Measurements from ENCODE around the gene SYCP2L. TPM values are rescaled to one million over a fixed set of nuclear protein-coding genes. Genes with fewer than 3 reads are reported as not detected.

The SYCP2L gene
- total RNA-seq, 2 experiments from 2014 or later: 0.13 TPM; not detected in 1

DNA sequence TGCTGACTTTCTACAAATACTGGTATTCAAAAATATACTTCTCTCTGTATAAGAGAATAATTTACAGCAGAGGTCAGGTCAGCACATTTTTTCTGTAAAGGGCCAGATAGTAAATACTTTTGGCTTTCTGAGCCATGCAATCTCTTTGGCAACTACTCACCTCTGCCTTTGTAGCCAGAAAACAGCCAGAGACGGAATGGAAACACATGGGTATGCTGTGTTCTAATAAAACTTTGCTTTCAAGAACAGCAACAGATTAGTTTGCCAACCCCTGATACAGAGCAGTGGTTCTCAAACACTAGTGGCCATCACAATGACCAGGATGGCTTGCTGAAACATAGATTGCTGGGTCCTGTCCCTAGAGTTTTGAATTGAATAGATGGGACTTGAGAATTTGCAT lies 46.3 kb downstream of the SYCP2L start:
- CTCF ChIA-PET: no interaction called here
- DNase-seq: no peak
- H3K4me1 Mint-ChIP-seq (ENCODE audit: low read depth): no peaks in the 10 kb centered on the region
- no peak overlapping the region for H3K27ac Mint-ChIP-seq
- H3K27me3 Mint-ChIP-seq (ENCODE audit: low read depth): peaks cover 8% of the 10 kb centered on the region
- ATAC-seq: no peak
- POLR2A ChIA-PET: no interaction called here
- H3K36me3 Mint-ChIP-seq (ENCODE audit: low read depth): no peaks in the 10 kb centered on the region
- no peak overlapping the region for H3K4me3 Mint-ChIP-seq
- peaks cover 3% of the 10 kb centered on the region for H3K9me3 Mint-ChIP-seq (ENCODE audit: insufficient read depth)

DNA sequence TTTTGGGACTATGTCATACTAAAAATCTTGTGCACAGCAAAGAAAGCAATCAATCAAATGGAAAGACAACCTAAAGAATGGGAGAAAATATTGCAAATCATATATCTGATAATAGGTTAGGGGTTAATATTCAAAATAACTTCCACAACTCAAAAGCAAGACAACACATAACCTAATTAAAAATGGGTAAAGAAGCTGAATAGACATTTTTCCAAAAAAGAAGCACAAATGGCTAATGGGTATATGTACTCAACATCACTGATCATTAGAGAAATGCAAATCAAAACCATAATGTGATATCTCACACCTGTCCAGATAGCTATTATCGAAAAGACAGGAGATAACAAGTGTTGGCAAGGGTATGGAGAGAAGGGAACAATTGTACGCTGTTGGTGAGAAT lies 53.0 kb downstream of the SYCP2L start:
- Mint-ChIP-seq H3K27ac (no peak overlapping the region), H3K4me1 (ENCODE audit: low read depth) (no peaks in the 10 kb centered on the region), H3K36me3 (ENCODE audit: low read depth) (no peaks in the 10 kb centered on the region), H3K9me3 (ENCODE audit: insufficient read depth) (no peaks in the 10 kb centered on the region), H3K27me3 (ENCODE audit: low read depth) (peaks cover 13% of the 10 kb centered on the region), H3K4me3 (no peak overlapping the region)
- DNase-seq: no peak
- POLR2A ChIA-PET: no interaction called here
- CTCF ChIA-PET: no interaction called here
- ATAC-seq: no peak

- no peaks in the 10 kb centered on the region for H3K4me1 Mint-ChIP-seq (ENCODE audit: low read depth)
- no peaks in the 10 kb centered on the region for H3K9me3 Mint-ChIP-seq (ENCODE audit: insufficient read depth)
- no peak overlapping the region for H3K4me3 Mint-ChIP-seq
- CTCF ChIA-PET: interaction anchor here (1.5 kb wide), 1 partner anchor 123 kb away, joined by 4 read pairs; no protein-coding TSS in a partner anchor
- ATAC-seq: no peak
- DNase-seq: no peak
- no peak overlapping the region for H3K27ac Mint-ChIP-seq
- H3K36me3 Mint-ChIP-seq (ENCODE audit: low read depth): no peaks in the 10 kb centered on the region
- POLR2A ChIA-PET: no interaction called here
- peaks cover 14% of the 10 kb centered on the region for H3K27me3 Mint-ChIP-seq (ENCODE audit: low read depth)
Measured at GRCh38 chr6:10945845-10946244, 59.0 kb downstream of the SYCP2L start.

GRCh38 chr6:10947966-10948365 lies 61.1 kb downstream of the SYCP2L start:
- H3K36me3 Mint-ChIP-seq (ENCODE audit: low read depth): no peaks in the 10 kb centered on the region
- ChIA-PET CTCF (no interaction called here), POLR2A (no interaction called here)
- H3K9me3 Mint-ChIP-seq (ENCODE audit: insufficient read depth): no peaks in the 10 kb centered on the region
- ATAC-seq (no peak), DNase-seq (no peak)
- H3K27ac Mint-ChIP-seq: no peak overlapping the region
- no peaks in the 10 kb centered on the region for H3K4me1 Mint-ChIP-seq (ENCODE audit: low read depth)
- H3K27me3 Mint-ChIP-seq (ENCODE audit: low read depth): peaks cover 14% of the 10 kb centered on the region
- no peak overlapping the region for H3K4me3 Mint-ChIP-seq

- ChIA-PET POLR2A (no interaction called here), CTCF (no interaction called here)
- H3K27me3 Mint-ChIP-seq (ENCODE audit: low read depth): peaks cover 15% of the 10 kb centered on the region
- ATAC-seq: no peak
- H3K4me3 Mint-ChIP-seq: no peak overlapping the region
- no peaks in the 10 kb centered on the region for H3K36me3 Mint-ChIP-seq (ENCODE audit: low read depth)
- no peaks in the 10 kb centered on the region for H3K9me3 Mint-ChIP-seq (ENCODE audit: insufficient read depth)
- H3K4me1 Mint-ChIP-seq (ENCODE audit: low read depth): no peaks in the 10 kb centered on the region
- no peak overlapping the region for H3K27ac Mint-ChIP-seq
- no peak for DNase-seq
Measured at GRCh38 chr6:10949579-10950490, 63.0 kb downstream of the SYCP2L start.

GRCh38 chr6:10951675-10952282 lies 64.9 kb downstream of the SYCP2L start:
- peaks cover 11% of the 10 kb centered on the region for H3K27me3 Mint-ChIP-seq (ENCODE audit: low read depth)
- no peak overlapping the region for H3K27ac Mint-ChIP-seq
- DNase-seq: no peak
- no peak for ATAC-seq
- POLR2A ChIA-PET: no interaction called here
- H3K36me3 Mint-ChIP-seq (ENCODE audit: low read depth): no peaks in the 10 kb centered on the region
- CTCF ChIA-PET: interaction anchor here (0.8 to 1.8 kb wide), 6 partner anchors 73 to 624 kb away, joined by 3 to 10 read pairs (median 4); no protein-coding TSS in a partner anchor
- no peak overlapping the region for H3K4me3 Mint-ChIP-seq
- H3K9me3 Mint-ChIP-seq (ENCODE audit: insufficient read depth): no peaks in the 10 kb centered on the region
- H3K4me1 Mint-ChIP-seq (ENCODE audit: low read depth): no peaks in the 10 kb centered on the region

- CTCF ChIA-PET: interaction anchor here (0.7 to 2.7 kb wide), 27 partner anchors 8 to 621 kb away, joined by 3 to 28 read pairs (median 4); partner anchors contain the start of gene SMIM13
- H3K27ac Mint-ChIP-seq: no peak overlapping the region
- no peaks in the 10 kb centered on the region for H3K4me1 Mint-ChIP-seq (ENCODE audit: low read depth)
- H3K27me3 Mint-ChIP-seq (ENCODE audit: low read depth): peaks cover 7% of the 10 kb centered on the region
- DNase-seq (peak; percentile 80), ATAC-seq (peak; percentile 86)
- POLR2A ChIA-PET: interaction anchor here (0.7 kb wide), 1 partner anchor 182 kb away, joined by 3 read pairs; no protein-coding TSS in a partner anchor
- no peak overlapping the region for H3K4me3 Mint-ChIP-seq
- H3K36me3 Mint-ChIP-seq (ENCODE audit: low read depth): no peaks in the 10 kb centered on the region
- H3K9me3 Mint-ChIP-seq (ENCODE audit: insufficient read depth): no peaks in the 10 kb centered on the region
Measured at GRCh38 chr6:10954590-10955010, 67.7 kb downstream of the SYCP2L start.

DNA sequence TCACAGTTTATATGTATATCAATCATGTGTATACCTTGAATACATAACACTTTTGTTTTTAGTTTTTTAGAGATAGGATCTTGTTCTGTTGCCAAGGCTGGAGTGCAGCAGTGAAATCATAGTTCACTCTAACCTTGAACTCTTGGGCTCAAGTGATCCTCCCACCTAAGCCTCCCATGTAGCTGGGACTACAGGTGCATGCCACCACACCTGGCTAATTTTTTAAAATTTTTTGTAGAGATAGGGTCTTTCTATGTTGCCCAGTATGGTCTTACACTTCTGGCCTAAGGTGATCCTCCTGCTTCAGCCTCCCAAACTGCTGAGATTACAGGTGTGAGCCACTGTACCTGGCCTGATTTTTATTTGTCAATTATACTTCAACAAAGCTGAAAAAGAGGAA lies 69.9 kb downstream of the SYCP2L start:
- CTCF ChIA-PET: no interaction called here
- Mint-ChIP-seq H3K27ac (no peak overlapping the region), H3K36me3 (ENCODE audit: low read depth) (no peaks in the 10 kb centered on the region), H3K4me3 (no peak overlapping the region), H3K4me1 (ENCODE audit: low read depth) (no peaks in the 10 kb centered on the region), H3K9me3 (ENCODE audit: insufficient read depth) (no peaks in the 10 kb centered on the region), H3K27me3 (ENCODE audit: low read depth) (peaks cover 12% of the 10 kb centered on the region)
- ATAC-seq (no peak), DNase-seq (no peak)
- POLR2A ChIA-PET: no interaction called here

GRCh38 chr6:10957414-10957886 lies 70.6 kb downstream of the SYCP2L start:
- CTCF ChIA-PET: no interaction called here
- ATAC-seq (no peak), DNase-seq (no peak)
- Mint-ChIP-seq H3K9me3 (ENCODE audit: insufficient read depth) (no peaks in the 10 kb centered on the region), H3K27me3 (ENCODE audit: low read depth) (peaks cover 14% of the 10 kb centered on the region), H3K27ac (no peak overlapping the region), H3K4me3 (no peak overlapping the region), H3K4me1 (ENCODE audit: low read depth) (no peaks in the 10 kb centered on the region), H3K36me3 (ENCODE audit: low read depth) (no peaks in the 10 kb centered on the region)
- POLR2A ChIA-PET: no interaction called here

DNA sequence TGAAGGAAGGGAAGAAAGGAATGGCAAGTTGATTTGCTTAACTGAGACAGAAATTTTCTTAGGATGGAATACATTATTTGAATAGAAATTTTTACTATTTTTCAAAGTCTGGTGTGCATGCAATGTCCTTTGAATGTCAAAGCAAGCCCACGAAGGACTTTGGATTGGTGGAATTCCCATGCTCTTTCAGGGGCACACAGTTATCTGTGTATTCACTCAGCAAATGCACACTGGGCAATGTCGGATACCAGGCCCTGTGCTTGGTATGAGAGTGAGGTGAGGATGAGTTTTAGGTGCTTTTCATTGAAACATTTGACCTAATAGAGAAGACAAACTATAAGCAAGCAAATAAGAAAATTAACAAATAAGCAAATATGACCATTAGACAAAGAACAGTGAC lies 73.3 kb downstream of the SYCP2L start:
- no peaks in the 10 kb centered on the region for H3K36me3 Mint-ChIP-seq (ENCODE audit: low read depth)
- ChIA-PET POLR2A (no interaction called here), CTCF (no interaction called here)
- DNase-seq (no peak), ATAC-seq (no peak)
- no peaks in the 10 kb centered on the region for H3K9me3 Mint-ChIP-seq (ENCODE audit: insufficient read depth)
- H3K27ac Mint-ChIP-seq: no peak overlapping the region
- H3K4me1 Mint-ChIP-seq (ENCODE audit: low read depth): peaks cover 2% of the 10 kb centered on the region
- H3K27me3 Mint-ChIP-seq (ENCODE audit: low read depth): peaks cover 13% of the 10 kb centered on the region
- H3K4me3 Mint-ChIP-seq: no peak overlapping the region

DNA sequence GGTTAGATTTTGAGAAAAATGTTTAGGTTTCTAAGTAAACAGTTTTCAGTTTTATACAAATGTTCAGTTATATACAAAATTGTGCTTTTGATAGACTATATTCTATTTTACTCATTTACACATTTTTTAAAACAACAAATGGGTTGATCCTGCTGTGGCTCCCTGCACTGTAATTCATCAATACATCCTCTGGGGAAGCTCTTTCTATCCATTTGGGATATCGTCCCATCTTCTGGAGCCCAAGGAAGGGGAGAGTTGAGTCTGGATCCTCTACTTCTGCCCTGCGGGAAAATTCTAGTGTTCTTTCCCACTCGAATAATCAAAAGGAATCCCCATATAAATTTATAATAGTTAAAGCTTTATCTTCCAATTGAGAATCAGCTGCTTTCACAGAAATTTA lies 75.0 kb downstream of the SYCP2L start:
- no peak for ATAC-seq

GRCh38 chr6:10962673-10963072 lies 75.8 kb downstream of the SYCP2L start:
- peaks cover 2% of the 10 kb centered on the region for H3K4me1 Mint-ChIP-seq (ENCODE audit: low read depth)
- no peaks in the 10 kb centered on the region for H3K9me3 Mint-ChIP-seq (ENCODE audit: insufficient read depth)
- no peak overlapping the region for H3K27ac Mint-ChIP-seq
- H3K36me3 Mint-ChIP-seq (ENCODE audit: low read depth): no peaks in the 10 kb centered on the region
- ATAC-seq (no peak), DNase-seq (no peak)
- ChIA-PET CTCF (interaction anchor here (1.1 kb wide), 1 partner anchor 9 kb away, joined by 4 read pairs; no protein-coding TSS in a partner anchor), POLR2A (no interaction called here)
- H3K4me3 Mint-ChIP-seq: no peak overlapping the region
- peaks cover 15% of the 10 kb centered on the region for H3K27me3 Mint-ChIP-seq (ENCODE audit: low read depth)

More for the DNA sequence above, 75.0 kb downstream of the SYCP2L start:
- peaks cover 15% of the 10 kb centered on the region for H3K27me3 Mint-ChIP-seq (ENCODE audit: low read depth)
- H3K4me1 Mint-ChIP-seq (ENCODE audit: low read depth): peaks cover 2% of the 10 kb centered on the region
- H3K27ac Mint-ChIP-seq: no peak overlapping the region
- POLR2A ChIA-PET: no interaction called here
- no peaks in the 10 kb centered on the region for H3K9me3 Mint-ChIP-seq (ENCODE audit: insufficient read depth)
- CTCF ChIA-PET: no interaction called here
- H3K36me3 Mint-ChIP-seq (ENCODE audit: low read depth): no peaks in the 10 kb centered on the region
- DNase-seq: no peak
- H3K4me3 Mint-ChIP-seq: no peak overlapping the region
